Activated T-helper 9 cell treated with anti-CD3 and anti-CD28 coated beads, Interleukin-2, amount 50 U/mL, for 16 hours (primary cell): ENCODE measurements around the gene PGF.
A peak's percentile ranks its signal among the peaks of the same experiment; 100 is the strongest.
"Not testable (repeated sequence)": the region's sequence is repeated elsewhere in the genome, so short reads cannot be mapped to it uniquely, and the experiment has no call there.

ENCODE experiments used
- DNase-seq: peaks from one replicate; pipeline ENCODE4 v3.0.0-alpha.2; 2020; ENCODE audit warnings: low read depth

The PGF gene

GRCh38 chr14:74941676-74942097 is 13.7 kb downstream of the PGF start:
- DNase-seq, result peak; percentile 37

- no peak for DNase-seq
Measured at GRCh38 chr14:74940956-74941565, 14.3 kb downstream of the PGF start.

GRCh38 chr14:74938531-74939495 is 16.6 kb downstream of the PGF start:
- DNase-seq, result no peak

GRCh38 chr14:74937171-74937570 is 18.2 kb downstream of the PGF start:
- DNase-seq, result no peak

- no peak for DNase-seq
Measured at GRCh38 chr14:74936731-74937130, 18.7 kb downstream of the PGF start.

- DNase-seq, result no peak
Measured at GRCh38 chr14:74936151-74936550, 19.2 kb downstream of the PGF start.

- no peak for DNase-seq
Measured at GRCh38 chr14:74935360-74935680, 20.1 kb downstream of the PGF start.

GRCh38 chr14:74934476-74935359 is 20.7 kb downstream of the PGF start:
- DNase-seq, result no peak

- no peak for DNase-seq
Measured at GRCh38 chr14:74934041-74934440, 21.4 kb downstream of the PGF start.

GRCh38 chr14:74932936-74933335 is 22.5 kb downstream of the PGF start:
- not testable (repeated sequence) for DNase-seq

GRCh38 chr14:74932401-74932901 is 22.9 kb downstream of the PGF start:
- DNase-seq, result no peak

GRCh38 chr14:74931744-74932143 is 23.7 kb downstream of the PGF start:
- not testable (repeated sequence) for DNase-seq

GRCh38 chr14:74929242-74929641 is 26.2 kb downstream of the PGF start:
- DNase-seq, result no peak

- no peak for DNase-seq
Measured at GRCh38 chr14:74927225-74927624, 28.2 kb downstream of the PGF start.

GRCh38 chr14:74924061-74924460 is 31.3 kb downstream of the PGF start:
- DNase-seq, result no peak

- DNase-seq, result peak; percentile 50
Measured at GRCh38 chr14:74922752-74923401, 32.5 kb downstream of the PGF start, which contains the start of gene RPS6KL1. TSS of gene RPS6KL1 (minus strand) at chr14:74923260. CDS start at chr14:74921541, 1,719 bp downstream.

- DNase-seq, result no peak
Measured at GRCh38 chr14:74921987-74922751, 33.2 kb downstream of the PGF start.

- DNase-seq, result no peak
Measured at GRCh38 chr14:74921053-74921620, 34.3 kb downstream of the PGF start.

- DNase-seq, result no peak
Measured at GRCh38 chr14:74920281-74920680, 35.1 kb downstream of the PGF start.

GRCh38 chr14:74919421-74920165 is 35.8 kb downstream of the PGF start:
- DNase-seq, result no peak
